GM12878 (cell line): ENCODE results near the gene SRMS.

Source experiments
- ESRRA ChIP-seq: IDR thresholded peaks from 2 replicates; pipeline ENCODE4 v1.6.1; 2012; ENCODE audit warnings: mild to moderate bottlenecking, low read length, improper control_type of control experiment
- POLR2A ChIP-seq: IDR thresholded peaks from 2 replicates; pipeline ENCODE4 v1.6.1; 2011; ENCODE audit warnings: low read depth, mild to moderate bottlenecking, low read length

DNA sequence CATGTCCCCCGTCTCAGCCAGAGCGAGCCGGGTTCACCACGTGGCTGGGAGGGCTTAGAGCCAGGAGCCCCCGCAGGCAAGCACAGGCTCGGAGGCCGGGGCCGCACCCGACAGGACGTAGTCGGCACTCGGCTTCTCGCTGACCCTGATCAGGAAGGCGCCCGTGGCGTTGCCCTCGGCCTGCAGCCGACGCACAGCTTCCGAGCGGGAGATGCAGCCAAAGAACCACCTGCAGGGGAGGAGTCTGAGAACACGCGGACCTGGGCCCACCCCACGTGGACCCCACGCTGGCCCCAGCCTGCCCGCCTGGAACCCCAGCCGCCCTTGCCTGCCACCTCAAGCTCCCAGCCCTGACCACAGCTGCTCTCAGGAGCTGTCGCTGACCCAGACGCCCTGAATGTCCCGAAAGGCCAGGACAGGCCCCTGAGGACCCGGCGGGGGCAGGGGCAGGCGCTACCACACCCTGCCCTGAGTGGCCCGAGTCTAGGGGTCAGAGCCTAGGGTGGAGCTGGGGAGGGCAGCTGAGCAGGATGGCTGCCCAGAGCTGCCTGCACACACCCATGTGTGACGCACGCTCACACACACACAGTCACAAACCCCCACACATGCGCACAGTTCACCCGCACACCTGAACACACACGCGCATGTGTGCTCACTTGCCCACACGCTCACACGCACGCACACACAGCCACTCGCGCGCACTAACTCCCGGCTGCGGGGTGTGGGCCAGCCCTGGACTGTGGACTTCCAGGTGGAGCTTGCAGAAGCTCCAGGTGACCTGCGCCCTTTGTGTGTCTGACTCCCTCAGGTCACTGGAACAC lies 12.5 kb downstream of the SRMS start:
- TF ChIP-seq ESRRA (no peak), POLR2A (no peak)
